ENCODE data around the gene ALDH1A1. TPM values are rescaled to one million over a fixed set of nuclear protein-coding genes. Genes with fewer than 3 reads are reported as not detected.

ALDH1A1 gene
- total and polyA plus RNA-seq, 2 of the 8 experiments (the other 6 are each of a cell fraction or from before 2014, with no cell fraction given): 0.50 to 0.82 TPM

DNA sequence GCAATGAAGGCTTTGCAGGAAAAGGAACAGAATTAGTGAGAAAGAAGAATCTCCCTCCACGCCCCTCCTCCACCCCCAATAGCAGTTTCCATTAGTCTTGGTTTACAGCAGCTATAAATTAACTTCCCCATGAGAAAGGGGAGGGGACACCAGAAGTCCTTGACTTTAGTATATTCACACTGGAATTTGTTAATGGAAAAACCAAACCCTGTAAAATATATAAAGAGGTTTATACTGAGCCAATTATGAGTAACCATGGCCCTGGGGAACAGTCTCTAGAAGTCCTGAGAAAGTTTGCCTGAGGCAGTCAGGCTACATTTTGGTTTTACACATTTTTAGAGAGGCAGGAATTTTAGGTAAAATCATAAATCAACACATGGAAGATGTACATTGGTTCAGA is 88.5 kb downstream of the ALDH1A1 start (continued):
- TF ChIP-seq EGR1 (IDR thresholded peaks at IDR 0.05; ENCODE audit: borderline replicate concordance, low read depth, low read length) (no peak), RBBP5 (IDR thresholded peaks at IDR 0.05; ENCODE audit: borderline replicate concordance, low read depth, low read length) (no peak)
- TF ChIP-seq, protein P1, sequence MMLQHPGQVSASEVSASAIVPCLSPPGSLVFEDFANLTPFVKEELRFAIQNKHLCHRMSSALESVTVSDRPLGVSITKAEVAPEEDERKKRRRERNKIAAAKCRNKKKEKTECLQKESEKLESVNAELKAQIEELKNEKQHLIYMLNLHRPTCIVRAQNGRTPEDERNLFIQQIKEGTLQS (IDR thresholded peaks at IDR 0.05; ENCODE audit: insufficient read depth, low read depth, low read length): no peak

Measured in H1 (cell line).